ENCODE measurements around the gene SIRT6.

GRCh38 chr19:4175669-4175931 lies 6.8 kb downstream of the SIRT6 start:
- TF ChIP-seq CTCF (IDR thresholded peaks at IDR 0.05), result no peak
- TF ChIP-seq POLR2A (IDR thresholded peaks at IDR 0.05), result no peak

Data from lower leg skin (tissue), 3 donors.